H9 (cell line): ENCODE data around the gene ENDOV. TPM values are rescaled to one million over a fixed set of nuclear protein-coding genes. Genes with fewer than 3 reads are reported as not detected.

Source experiments
- DNase-seq: peaks from one replicate; pipeline ENCODE4 v3.0.0-alpha.2; 2017
- H2AFZ ChIP-seq: one replicate; pipeline ENCODE4 v1.6.1; 2013; ENCODE audit warnings: mild to moderate bottlenecking, low read length, control low read depth, moderate library complexity
- H2AK5ac ChIP-seq: 2 replicates; pipeline ENCODE4 v1.6.1; 2013; ENCODE audit warnings: low read length, control low read depth, mixed read lengths; ENCODE audit not compliant: insufficient read length
- H2BK120ac ChIP-seq: one replicate; pipeline ENCODE4 v1.6.1; 2013; ENCODE audit warnings: low read depth, mild to moderate bottlenecking, low read length, control low read depth, inconsistent platforms; ENCODE audit not compliant: poor library complexity, severe bottlenecking
- H2BK12ac ChIP-seq: 2 replicates; pipeline ENCODE4 v1.6.1; 2013; ENCODE audit warnings: low read length, control low read depth, mixed read lengths, low read depth; ENCODE audit not compliant: insufficient read length
- H2BK15ac ChIP-seq: 2 replicates; pipeline ENCODE4 v1.6.1; 2013; ENCODE audit warnings: low read depth, low read length, control low read depth
- H2BK20ac ChIP-seq: one replicate; pipeline ENCODE4 v1.6.1; 2013; ENCODE audit warnings: low read depth, mild to moderate bottlenecking, low read length, control low read depth, inconsistent platforms; ENCODE audit not compliant: poor library complexity, severe bottlenecking
- H2BK5ac ChIP-seq: 2 replicates; pipeline ENCODE4 v1.6.1; 2013; ENCODE audit warnings: low read length, control low read depth, mixed read lengths; ENCODE audit not compliant: insufficient read length
- H3K14ac ChIP-seq: 2 replicates; pipeline ENCODE4 v1.6.1; 2013; ENCODE audit warnings: low read length, control low read depth; ENCODE audit not compliant: insufficient read depth
- H3K18ac ChIP-seq: 2 replicates; pipeline ENCODE4 v1.6.1; 2013; ENCODE audit warnings: low read depth, mild to moderate bottlenecking, mixed read lengths, low read length, control low read depth; ENCODE audit not compliant: insufficient read length
- H3K23ac ChIP-seq: 2 replicates; pipeline ENCODE4 v1.6.1; 2013; ENCODE audit warnings: low read length, control low read depth, mixed read lengths, low read depth; ENCODE audit not compliant: insufficient read length
- H3K23me2 ChIP-seq: 2 replicates; pipeline ENCODE4 v1.6.1; 2013; ENCODE audit warnings: low read depth, mild to moderate bottlenecking, mixed read lengths, low read length, control low read depth; ENCODE audit not compliant: insufficient read length, poor library complexity, severe bottlenecking
- H3K27ac ChIP-seq: 2 replicates; pipeline ENCODE4 v1.5.1; 2013; ENCODE audit warnings: low read length, control low read depth, mixed read lengths, low read depth; ENCODE audit not compliant: insufficient read length
- H3K27me3 ChIP-seq: 2 replicates; pipeline ENCODE4 v1.6.1; 2013; ENCODE audit warnings: low read length, control low read depth, inconsistent platforms; ENCODE audit not compliant: insufficient read depth
- H3K4ac ChIP-seq: 2 replicates; pipeline ENCODE4 v1.6.1; 2013; ENCODE audit warnings: low read depth, mild to moderate bottlenecking, control low read depth, inconsistent platforms, low read length, moderate library complexity
- H3K4me1 ChIP-seq: 2 replicates; pipeline ENCODE4 v1.6.1; 2013; ENCODE audit warnings: low read length, control low read depth, inconsistent platforms; ENCODE audit not compliant: insufficient read depth
- H3K4me2 ChIP-seq: 2 replicates; pipeline ENCODE4 v1.6.1; 2013; ENCODE audit warnings: low read length, control low read depth, mixed read lengths; ENCODE audit not compliant: insufficient read length, insufficient read depth
- H3K56ac ChIP-seq: 2 replicates; pipeline ENCODE4 v1.6.1; 2013; ENCODE audit warnings: low read depth, mild to moderate bottlenecking, mixed read lengths, low read length, control low read depth; ENCODE audit not compliant: insufficient read length
- H3K79me1 ChIP-seq: 2 replicates; pipeline ENCODE4 v1.6.1; 2013; ENCODE audit warnings: low read depth, mild to moderate bottlenecking, moderate library complexity, low read length, control low read depth, inconsistent platforms; ENCODE audit not compliant: insufficient read depth, poor library complexity, severe bottlenecking
- H3K79me2 ChIP-seq: 2 replicates; pipeline ENCODE4 v1.6.1; 2013; ENCODE audit warnings: low read length, control low read depth, inconsistent platforms; ENCODE audit not compliant: insufficient read depth
- H3K9ac ChIP-seq: 2 replicates; pipeline ENCODE4 v1.6.1; 2013; ENCODE audit warnings: low read length, control low read depth, mixed read lengths; ENCODE audit not compliant: insufficient read length; ENCODE audit errors: extremely low read depth
- H3K9me3 ChIP-seq: one replicate; pipeline ENCODE4 v1.6.1; 2013; ENCODE audit warnings: low read depth, low read length, inconsistent platforms; ENCODE audit not compliant: control insufficient read depth
- H3T11ph ChIP-seq: one replicate; pipeline ENCODE4 v1.6.1; 2013; ENCODE audit warnings: mild to moderate bottlenecking, low read length, control low read depth, inconsistent platforms
- H4K20me1 ChIP-seq: one replicate; pipeline ENCODE4 v1.6.1; 2013; ENCODE audit not compliant: control insufficient read depth, insufficient read length, insufficient read depth
- H4K5ac ChIP-seq: 2 replicates; pipeline ENCODE4 v1.6.1; 2013; ENCODE audit warnings: low read depth, mild to moderate bottlenecking, mixed read lengths, low read length, control low read depth; ENCODE audit not compliant: insufficient read length
- H4K8ac ChIP-seq: replicated peaks from 2 replicates; pipeline ENCODE4 v1.6.1; 2013; ENCODE audit warnings: low read length, control low read depth, mixed read lengths, low read depth; ENCODE audit not compliant: insufficient read length
- H4K91ac ChIP-seq: 2 replicates; pipeline ENCODE4 v1.6.1; 2013; ENCODE audit warnings: low read depth, mild to moderate bottlenecking, moderate library complexity, mixed read lengths, low read length, control low read depth; ENCODE audit not compliant: insufficient read length
- H3K27ac Mint-ChIP-seq, 3 experiments: 2 replicates in 2 of 3; 3 replicates in 1 of 3; pipeline ENCODE4 v1.8.0; 2020 to 2021; ENCODE audit warnings: mixed read lengths in 3 of 3, mild to moderate bottlenecking in 1 of 3, moderate library complexity in 1 of 3
- H3K27me3 Mint-ChIP-seq: 2 replicates; pipeline ENCODE4 v1.8.0; 2021; ENCODE audit warnings: low read depth, mild to moderate bottlenecking, moderate library complexity, mixed read lengths
- H3K36me3 Mint-ChIP-seq, 3 experiments: 2 replicates in 2 of 3; 3 replicates in 1 of 3; pipeline ENCODE4 v1.8.0; 2020 to 2021; ENCODE audit warnings: low read depth in 3 of 3, mixed read lengths in 3 of 3; ENCODE audit not compliant: insufficient read depth in 1 of 3
- H3K4me1 Mint-ChIP-seq, 2 experiments: 2 replicates each; pipeline ENCODE4 v1.8.0; 2020; ENCODE audit warnings: mixed read lengths in 2 of 2
- H3K4me3 Mint-ChIP-seq, 2 experiments: 2 replicates in 1 of 2; 3 replicates in 1 of 2; pipeline ENCODE4 v1.8.0; 2020 to 2021; ENCODE audit warnings: mild to moderate bottlenecking in 2 of 2, mixed read lengths in 2 of 2, moderate library complexity in 1 of 2
- H3K9me3 Mint-ChIP-seq, 2 experiments: 2 replicates in 1 of 2; 3 replicates in 1 of 2; pipeline ENCODE4 v1.8.0; 2020; ENCODE audit warnings: mild to moderate bottlenecking in 2 of 2, mixed read lengths in 2 of 2, moderate library complexity in 1 of 2
- WGBS: extraction: QIAGEN DNeasy Blood & Tissue Kit; methylation state at CpG from one replicate; pipeline ENCODE4 v1.1.7; 2013; ENCODE audit warnings: missing lambda C conversion rate, low lambda C conversion rate, mixed read lengths; ENCODE audit not compliant: insufficient read length; ENCODE audit errors: extremely low coverage; 5-methylcytosine and 5-hydroxymethylcytosine counted together
- total RNA-seq: library from RNA; stranded (reverse); gene quantifications from 2 replicates; pipeline ENCODE4 v1.2.1, GENCODE V29; 2021
- TF ChIP-seq, protein P1 (sequence below): fragments of 200-600 bp; sonication (generic); conservative IDR thresholded peaks from 3 replicates; pipeline ENCODE4 v1.8.0; 2021; ENCODE audit warnings: antibody characterized with exemption, mild to moderate bottlenecking

Gene ENDOV
- total RNA-seq, 1 experiment from 2014 or later = 17.1 TPM

DNA sequence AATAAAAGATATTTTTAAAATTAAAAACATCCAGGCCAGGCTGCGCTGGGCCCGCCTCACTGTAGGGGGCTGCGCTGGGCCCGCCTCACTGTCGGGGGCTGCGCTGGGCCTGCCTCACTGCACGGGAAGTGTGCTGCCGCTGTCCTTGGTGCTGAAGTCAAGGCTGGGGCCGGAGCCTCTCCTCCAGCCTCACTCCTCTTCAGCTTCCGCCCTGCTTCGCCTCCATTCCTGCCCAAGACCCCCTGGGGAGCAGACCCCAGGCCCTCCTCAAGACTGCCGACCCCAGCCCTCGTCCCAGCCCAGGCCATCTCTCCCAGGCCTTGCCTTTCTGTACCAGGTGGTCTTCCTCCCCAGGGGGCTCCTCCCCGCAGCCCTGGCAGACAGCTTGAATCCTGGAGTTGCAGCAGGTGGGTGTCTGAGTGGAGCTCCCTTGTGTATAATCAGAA, 26.2 kb downstream of the ENDOV start:
- H3K27me3 ChIP-seq = no peaks in the 10 kb centered on the region
- H4K5ac ChIP-seq = no peak overlapping the region
- no peak overlapping the region; the same call in 1 of the 2 replicates for H2BK15ac ChIP-seq
- H2BK120ac ChIP-seq = no peak overlapping the region
- DNase-seq = peak; percentile 88
- H2AFZ ChIP-seq = no peak overlapping the region
- H3K27ac ChIP-seq = no peak overlapping the region
- H4K91ac ChIP-seq = no peak overlapping the region
- Mint-ChIP-seq H3K9me3 (no peaks in the 10 kb centered on the region), H3K27ac (no peak overlapping the region), H3K36me3 (no peaks in the 10 kb centered on the region), H3K4me1 (peaks cover 7 to 19% of the 10 kb centered on the region in 2 experiments), H3K4me3 (no peak overlapping the region), H3K27me3 (peaks cover 46% of the 10 kb centered on the region)
- H3T11ph ChIP-seq = no peak overlapping the region
- no peak overlapping the region for H2BK20ac ChIP-seq
- WGBS = no CpG with 5 or more reads among the region's 14 CpGs
- TF ChIP-seq, protein P1, sequence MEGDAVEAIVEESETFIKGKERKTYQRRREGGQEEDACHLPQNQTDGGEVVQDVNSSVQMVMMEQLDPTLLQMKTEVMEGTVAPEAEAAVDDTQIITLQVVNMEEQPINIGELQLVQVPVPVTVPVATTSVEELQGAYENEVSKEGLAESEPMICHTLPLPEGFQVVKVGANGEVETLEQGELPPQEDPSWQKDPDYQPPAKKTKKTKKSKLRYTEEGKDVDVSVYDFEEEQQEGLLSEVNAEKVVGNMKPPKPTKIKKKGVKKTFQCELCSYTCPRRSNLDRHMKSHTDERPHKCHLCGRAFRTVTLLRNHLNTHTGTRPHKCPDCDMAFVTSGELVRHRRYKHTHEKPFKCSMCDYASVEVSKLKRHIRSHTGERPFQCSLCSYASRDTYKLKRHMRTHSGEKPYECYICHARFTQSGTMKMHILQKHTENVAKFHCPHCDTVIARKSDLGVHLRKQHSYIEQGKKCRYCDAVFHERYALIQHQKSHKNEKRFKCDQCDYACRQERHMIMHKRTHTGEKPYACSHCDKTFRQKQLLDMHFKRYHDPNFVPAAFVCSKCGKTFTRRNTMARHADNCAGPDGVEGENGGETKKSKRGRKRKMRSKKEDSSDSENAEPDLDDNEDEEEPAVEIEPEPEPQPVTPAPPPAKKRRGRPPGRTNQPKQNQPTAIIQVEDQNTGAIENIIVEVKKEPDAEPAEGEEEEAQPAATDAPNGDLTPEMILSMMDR = peak; percentile 26; the same call in 1 of the 3 replicates
- no peak overlapping the region for H2BK5ac ChIP-seq
- no peaks in the 10 kb centered on the region for H3K79me2 ChIP-seq
- no peak overlapping the region for H2AK5ac ChIP-seq
- no peaks in the 10 kb centered on the region for H3K79me1 ChIP-seq
- no peak overlapping the region for H3K56ac ChIP-seq
- H3K18ac ChIP-seq = no peak overlapping the region
- no peak overlapping the region; the same call in 1 of the 2 replicates for H3K14ac ChIP-seq
- H2BK12ac ChIP-seq = no peak overlapping the region
- H3K23me2 ChIP-seq = no peaks in the 10 kb centered on the region
- no peaks in the 10 kb centered on the region for H3K9me3 ChIP-seq
- H4K8ac ChIP-seq = no peak overlapping the region
- H3K4ac ChIP-seq = no peak overlapping the region
- H3K4me2 ChIP-seq = no peak overlapping the region
- no peak overlapping the region for H3K23ac ChIP-seq
- no peaks in the 10 kb centered on the region for H4K20me1 ChIP-seq
- H3K9ac ChIP-seq = no peak overlapping the region
- no peaks in the 10 kb centered on the region for H3K4me1 ChIP-seq
